Caco-2 (cell line): ENCODE results near the gene CENPU. TPM values are rescaled to one million over a fixed set of nuclear protein-coding genes. Genes with fewer than 3 reads are reported as not detected.

Source experiments
- BruUV-seq: library from RNA; stranded (reverse); fragments of 400-500 nt; replicated peaks from 2 replicates; lab custom pipeline; 2021; lab: Mats Ljungman, UMichigan
- CTCF ChIA-PET: fragments of 300-600 bp; sonication (Branson Sonifier 250); formaldehyde crosslinking; loops from one replicate; lab custom pipeline; 2022; ENCODE audit warnings: antibody characterized with exemption; lab: Charles Lee
- POLR2A ChIA-PET: fragments of 300-600 bp; sonication (Branson Sonifier 250); formaldehyde crosslinking; loops from one replicate; lab custom pipeline; 2022; ENCODE audit warnings: antibody characterized with exemption; lab: Charles Lee
- DNase-seq, 2 experiments: peaks; one replicate each; pipeline versions ENCODE4 v3.0.0 to v3.0.0-alpha.2; 2020 to 2022
- H3K27me3 ChIP-seq: replicated peaks from 2 replicates; pipeline ENCODE4 v1.6.0; 2011; ENCODE audit warnings: low read length; ENCODE audit not compliant: control insufficient read depth, insufficient read depth
- H3K36me3 ChIP-seq: 2 replicates; pipeline ENCODE4 v1.5.1; 2011; ENCODE audit warnings: low read length; ENCODE audit not compliant: control insufficient read depth, insufficient read depth
- H3K4me1 ChIP-seq: fragments of 250-450 bp; sonication (Bioruptor Pico); 2 replicates; pipeline ENCODE4 v1.5.1; 2020; ENCODE audit warnings: mild to moderate bottlenecking
- H3K4me3 ChIP-seq: 2 replicates; pipeline ENCODE4 v1.5.1; 2011; ENCODE audit warnings: low read depth, mild to moderate bottlenecking, control low read depth, low read length
- H3K9me3 ChIP-seq: fragments of 250-450 bp; sonication (Bioruptor Pico); 2 replicates; pipeline ENCODE4 v1.5.1; 2020; ENCODE audit warnings: mild to moderate bottlenecking, moderate library complexity
- H3K27ac Mint-ChIP-seq: one replicate; pipeline ENCODE4 v1.8.0; 2022; ENCODE audit warnings: mixed read lengths; ENCODE audit not compliant: unreplicated experiment
- H3K27me3 Mint-ChIP-seq: one replicate; pipeline ENCODE4 v1.8.0; 2022; ENCODE audit warnings: mixed read lengths; ENCODE audit not compliant: insufficient read depth, unreplicated experiment
- H3K36me3 Mint-ChIP-seq: one replicate; pipeline ENCODE4 v1.8.0; 2022; ENCODE audit warnings: mild to moderate bottlenecking, mixed read lengths; ENCODE audit not compliant: insufficient read depth, unreplicated experiment
- H3K4me1 Mint-ChIP-seq: one replicate; pipeline ENCODE4 v1.8.0; 2022; ENCODE audit warnings: low read depth, mixed read lengths; ENCODE audit not compliant: unreplicated experiment
- H3K4me3 Mint-ChIP-seq: one replicate; pipeline ENCODE4 v1.8.0; 2022; ENCODE audit warnings: mild to moderate bottlenecking, moderate library complexity, mixed read lengths; ENCODE audit not compliant: unreplicated experiment
- H3K9me3 Mint-ChIP-seq: one replicate; pipeline ENCODE4 v1.8.0; 2022; ENCODE audit warnings: mixed read lengths; ENCODE audit not compliant: unreplicated experiment
- intact Hi-C: fragments of 100-400 bp; cut with micrococcal nuclease; formaldehyde crosslinking; loops from one replicate; pipeline ENCODE4 v1.10.0; 2022; ENCODE audit not compliant: unreplicated experiment
- total RNA-seq: library from RNA; stranded (reverse); gene quantifications from 2 replicates; pipeline ENCODE4 v1.2.3, GENCODE V29; 2022
- TF ChIP-seq, protein P1 (sequence below), 2 experiments: fragments of 200-600 bp in 1 of 2; IDR thresholded peaks; 1 replicate in 1 of 2; 2 replicates in 1 of 2; pipeline versions ENCODE4 v1.5.1 to v1.8.0; 2011 to 2022; ENCODE audit warnings: antibody characterized with exemption in 1 of 2, control low read depth in 1 of 2, inconsistent platforms in 1 of 2, low read depth in 1 of 2, low read length in 1 of 2, mild to moderate bottlenecking in 1 of 2, moderate library complexity in 1 of 2; ENCODE audit not compliant: insufficient read depth in 1 of 2, severe bottlenecking in 1 of 2, unreplicated experiment in 1 of 2

The CENPU gene
- total RNA-seq, 1 experiment from 2014 or later = 52.0 TPM

- Histone ChIP-seq H3K9me3 (no peaks in the 10 kb centered on the region), H3K27me3 (no peaks in the 10 kb centered on the region), H3K4me1 (no peaks in the 10 kb centered on the region), H3K36me3 (no peaks in the 10 kb centered on the region), H3K4me3 (no peak overlapping the region)
- no peak overlapping the region for H3K27ac Mint-ChIP-seq
- ChIA-PET POLR2A (no interaction called here), CTCF (no interaction called here)
- no TSS peak for BruUV-seq
- intact Hi-C loops = no loop called here
- peaks cover 22% of the 10 kb centered on the region for H3K36me3 Mint-ChIP-seq
- H3K27me3 Mint-ChIP-seq = no peaks in the 10 kb centered on the region
- TF ChIP-seq, protein P1, sequence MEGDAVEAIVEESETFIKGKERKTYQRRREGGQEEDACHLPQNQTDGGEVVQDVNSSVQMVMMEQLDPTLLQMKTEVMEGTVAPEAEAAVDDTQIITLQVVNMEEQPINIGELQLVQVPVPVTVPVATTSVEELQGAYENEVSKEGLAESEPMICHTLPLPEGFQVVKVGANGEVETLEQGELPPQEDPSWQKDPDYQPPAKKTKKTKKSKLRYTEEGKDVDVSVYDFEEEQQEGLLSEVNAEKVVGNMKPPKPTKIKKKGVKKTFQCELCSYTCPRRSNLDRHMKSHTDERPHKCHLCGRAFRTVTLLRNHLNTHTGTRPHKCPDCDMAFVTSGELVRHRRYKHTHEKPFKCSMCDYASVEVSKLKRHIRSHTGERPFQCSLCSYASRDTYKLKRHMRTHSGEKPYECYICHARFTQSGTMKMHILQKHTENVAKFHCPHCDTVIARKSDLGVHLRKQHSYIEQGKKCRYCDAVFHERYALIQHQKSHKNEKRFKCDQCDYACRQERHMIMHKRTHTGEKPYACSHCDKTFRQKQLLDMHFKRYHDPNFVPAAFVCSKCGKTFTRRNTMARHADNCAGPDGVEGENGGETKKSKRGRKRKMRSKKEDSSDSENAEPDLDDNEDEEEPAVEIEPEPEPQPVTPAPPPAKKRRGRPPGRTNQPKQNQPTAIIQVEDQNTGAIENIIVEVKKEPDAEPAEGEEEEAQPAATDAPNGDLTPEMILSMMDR (IDR thresholded peaks at IDR 0.05; ENCODE audit: insufficient read depth in 1 of 2, low read depth in 1 of 2, low read length in 1 of 2, severe bottlenecking in 1 of 2, unreplicated experiment in 1 of 2) = no peak
- H3K9me3 Mint-ChIP-seq = no peaks in the 10 kb centered on the region
- H3K4me1 Mint-ChIP-seq = no peaks in the 10 kb centered on the region
- DNase-seq = no peak
- H3K4me3 Mint-ChIP-seq = no peak overlapping the region
Observed at GRCh38 chr4:184760681-184761080, 26.8 kb upstream of the CENPU start.

- no peak for DNase-seq
- no peaks in the 10 kb centered on the region for H3K27me3 ChIP-seq
- H3K4me3 ChIP-seq = no peak overlapping the region
- Mint-ChIP-seq H3K27me3 (no peaks in the 10 kb centered on the region), H3K36me3 (peaks cover 30% of the 10 kb centered on the region), H3K9me3 (no peaks in the 10 kb centered on the region), H3K27ac (no peak overlapping the region), H3K4me3 (no peak overlapping the region), H3K4me1 (no peaks in the 10 kb centered on the region)
- H3K36me3 ChIP-seq = no peaks in the 10 kb centered on the region
- ChIA-PET CTCF (no interaction called here), POLR2A (no interaction called here)
- TF ChIP-seq, protein P1 (IDR thresholded peaks at IDR 0.05; ENCODE audit: insufficient read depth in 1 of 2, low read depth in 1 of 2, low read length in 1 of 2, severe bottlenecking in 1 of 2, unreplicated experiment in 1 of 2) = no peak
- H3K9me3 ChIP-seq = no peaks in the 10 kb centered on the region
- BruUV-seq = no TSS peak
- intact Hi-C loops = no loop called here
- no peaks in the 10 kb centered on the region for H3K4me1 ChIP-seq
Observed at GRCh38 chr4:184757810-184758209, 23.9 kb upstream of the CENPU start.

- BruUV-seq = no TSS peak
- no peaks in the 10 kb centered on the region for H3K9me3 Mint-ChIP-seq
- ChIA-PET POLR2A (no interaction called here), CTCF (no interaction called here)
- Histone ChIP-seq H3K27me3 (no peaks in the 10 kb centered on the region), H3K9me3 (no peaks in the 10 kb centered on the region), H3K4me1 (peaks cover 3% of the 10 kb centered on the region; the same call in 1 of the 2 replicates), H3K4me3 (no peak overlapping the region), H3K36me3 (no peaks in the 10 kb centered on the region)
- no peak for DNase-seq
- H3K36me3 Mint-ChIP-seq = peaks cover 37% of the 10 kb centered on the region
- H3K4me3 Mint-ChIP-seq = no peak overlapping the region
- no peak overlapping the region for H3K27ac Mint-ChIP-seq
- intact Hi-C loops = no loop called here
- TF ChIP-seq, protein P1 (IDR thresholded peaks at IDR 0.05; ENCODE audit: insufficient read depth in 1 of 2, low read depth in 1 of 2, low read length in 1 of 2, severe bottlenecking in 1 of 2, unreplicated experiment in 1 of 2) = no peak
- no peaks in the 10 kb centered on the region for H3K27me3 Mint-ChIP-seq
- H3K4me1 Mint-ChIP-seq = peaks cover 5% of the 10 kb centered on the region
Observed at GRCh38 chr4:184756399-184756798, 22.5 kb upstream of the CENPU start.
